ENCODE results near the gene FOXD4L5.
"Not testable (repeated sequence)": the region's sequence is repeated elsewhere in the genome, so short reads cannot be mapped to it uniquely, and the experiment has no call there.

FOXD4L5 gene

DNA sequence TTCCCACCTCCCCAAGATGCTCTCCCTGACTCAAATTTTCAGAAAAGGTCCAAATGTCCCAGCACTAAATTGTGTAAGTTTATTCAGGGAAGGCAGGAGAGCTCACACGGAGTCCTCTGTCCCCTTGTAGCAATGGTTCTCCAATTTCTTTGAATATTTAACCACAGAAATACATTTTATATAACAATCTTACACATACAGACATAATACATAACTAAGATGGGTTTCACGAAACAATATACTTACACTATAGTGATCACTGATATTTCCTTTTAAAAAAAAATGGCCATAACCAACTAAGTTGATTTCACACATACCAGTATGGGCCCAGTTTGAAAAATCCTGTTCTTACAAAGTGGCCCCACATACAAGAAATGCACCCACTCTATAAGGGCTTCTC lies at the start of gene FOXD4L5:
FOXD4L5 (minus strand) TSS at position 101 of the 400 bp plus-strand sequence. CDS start 832 bp downstream, outside the sequence.
- DNase-seq (ENCODE audit: low spot score); in situ Hi-C loops (cut with MboI; ENCODE audit: low sequenced_read_pairs, unreplicated experiment): not testable (repeated sequence)

DNA sequence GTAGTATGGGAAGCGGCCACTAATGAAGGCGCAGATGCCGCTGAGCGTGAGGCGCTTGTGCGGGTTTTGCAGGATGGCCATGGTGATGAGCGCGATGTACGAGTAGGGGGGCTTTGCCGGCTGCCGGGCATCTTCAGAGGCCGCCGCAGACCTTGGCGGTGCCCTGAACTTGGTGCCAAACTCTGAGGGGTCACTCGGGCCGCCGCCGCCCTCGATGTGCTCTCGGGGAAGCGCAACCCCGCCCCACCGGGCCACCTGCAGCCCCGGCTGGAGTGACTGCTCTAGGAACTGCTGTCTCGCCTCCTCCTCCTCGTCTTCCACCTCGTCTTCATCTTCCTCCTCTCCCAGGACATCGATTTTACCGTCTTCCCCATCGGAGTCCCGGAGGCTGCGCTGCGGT lies 1.1 kb downstream of the FOXD4L5 start:
- in situ Hi-C loops (cut with MboI; ENCODE audit: low sequenced_read_pairs, unreplicated experiment); DNase-seq (ENCODE audit: low spot score): not testable (repeated sequence)

DNA sequence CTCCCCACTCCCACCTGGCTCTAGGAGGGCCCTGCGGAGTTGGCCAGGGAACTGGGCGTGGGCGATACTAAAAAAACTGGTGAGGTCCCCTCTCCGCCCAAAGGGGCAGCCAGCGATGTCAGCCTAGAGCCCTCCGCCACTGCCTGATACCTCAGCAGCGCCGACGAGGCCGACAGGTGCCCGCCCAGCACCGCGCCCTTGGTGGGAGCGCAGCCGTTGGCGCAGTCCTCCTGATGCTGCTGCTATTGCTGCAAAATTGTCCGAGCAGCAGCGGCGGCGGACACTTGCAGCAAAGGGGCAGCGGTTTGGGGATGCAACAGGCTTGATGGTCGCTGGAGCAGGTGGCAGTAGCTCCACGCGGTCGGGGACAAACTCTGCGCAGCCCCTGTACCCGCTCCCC lies 2.0 kb downstream of the FOXD4L5 start:
- DNase-seq (ENCODE audit: low spot score); in situ Hi-C loops (cut with MboI; ENCODE audit: low sequenced_read_pairs, unreplicated experiment): not testable (repeated sequence)
